Upper lobe of left lung (tissue), 4 donors: ENCODE data around the gene GABRA1.

ENCODE experiments used
- CTCF ChIP-seq, 6 experiments: fragments of 450-650 bp in 4 of 6; fragments of 200-600 bp in 2 of 6; sonication (generic) in 2 of 6; IDR thresholded peaks; one replicate each; pipeline ENCODE4 v1.5.1; 2016 to 2019; ENCODE audit warnings: antibody characterized with exemption in 6 of 6
- EP300 ChIP-seq, 4 donors: sonication (generic); formaldehyde crosslinking; IDR thresholded peaks; one replicate each; pipeline ENCODE4 v1.5.1; 2017; ENCODE audit warnings: antibody characterized with exemption in 4 of 4, control low read depth in 2 of 4
- POLR2A ChIP-seq, 4 donors: fragments of 450-650 bp; IDR thresholded peaks; one replicate each; pipeline ENCODE4 v1.5.1; 2016 to 2017; ENCODE audit warnings: antibody characterized with exemption in 4 of 4, mild to moderate bottlenecking in 2 of 4
- POLR2AphosphoS5 ChIP-seq, 2 donors: sonication (generic); formaldehyde crosslinking; IDR thresholded peaks; one replicate each; pipeline ENCODE4 v1.5.1; 2017; ENCODE audit warnings: antibody characterized with exemption in 2 of 2

GRCh38 chr5:161889971-161890370, 42.1 kb downstream of the GABRA1 start:
- no peak for TF ChIP-seq POLR2A (IDR thresholded peaks at IDR 0.05)
- no peak for TF ChIP-seq CTCF (IDR thresholded peaks at IDR 0.05)
- no peak for TF ChIP-seq POLR2AphosphoS5 (IDR thresholded peaks at IDR 0.05)
- no peak for TF ChIP-seq EP300 (IDR thresholded peaks at IDR 0.05)
